H1 (cell line): Measurements from ENCODE around the gene WDR33. TPM values are rescaled to one million over a fixed set of nuclear protein-coding genes. Genes with fewer than 3 reads are reported as not detected.

Experiments
- CTCF ChIA-PET: fragments of 300-600 bp; sonication (Branson Sonifier 250); formaldehyde crosslinking; loops from one replicate; lab custom pipeline; 2021; ENCODE audit not compliant: partially characterized antibody; lab: Charles Lee
- POLR2A ChIA-PET: fragments of 300-600 bp; sonication (Branson Sonifier 250); formaldehyde crosslinking; loops from one replicate; lab custom pipeline; 2021; ENCODE audit warnings: inconsistent platforms; ENCODE audit not compliant: partially characterized antibody; lab: Charles Lee
- DNase-seq, 2 experiments: peaks; one replicate each; pipeline versions ENCODE4 v3.0.0 to v3.0.0-alpha.2; 2010 to 2022; ENCODE audit warnings: low spot score in 2 of 2, low read depth in 1 of 2, mixed read lengths in 1 of 2
- FAIRE-seq: peaks from 2 replicates; lab custom pipeline; 2011; peaks lifted over from hg19 to GRCh38; lab: Jason Lieb, UNC
- H2AFZ ChIP-seq: 2 replicates; pipeline ENCODE4 v1.8.1; 2012; ENCODE audit warnings: low read length, inconsistent platforms
- H2AK5ac ChIP-seq: 2 replicates; pipeline ENCODE4 v1.6.1; 2013; ENCODE audit warnings: low read depth, low read length
- H2BK120ac ChIP-seq: replicated peaks from 2 replicates; pipeline ENCODE3; 2013; ENCODE audit warnings: low read depth, low read length, inconsistent platforms
- H2BK12ac ChIP-seq: 2 replicates; pipeline ENCODE4 v1.6.1; 2013; ENCODE audit warnings: low read depth, low read length
- H2BK15ac ChIP-seq: 2 replicates; pipeline ENCODE4 v1.6.1; 2013; ENCODE audit warnings: low read length
- H2BK20ac ChIP-seq: 2 replicates; pipeline ENCODE4 v1.6.1; 2013; ENCODE audit warnings: low read length
- H2BK5ac ChIP-seq: 2 replicates; pipeline ENCODE4 v1.6.1; 2013; ENCODE audit warnings: low read depth, low read length
- H3K14ac ChIP-seq: 2 replicates; pipeline ENCODE4 v1.6.1; 2013; ENCODE audit warnings: inconsistent platforms; ENCODE audit not compliant: insufficient read length
- H3K18ac ChIP-seq: 2 replicates; pipeline ENCODE4 v1.6.1; 2013; ENCODE audit warnings: low read length; ENCODE audit errors: extremely low read depth
- H3K23ac ChIP-seq: 2 replicates; pipeline ENCODE4 v1.6.1; 2013; ENCODE audit warnings: inconsistent platforms; ENCODE audit not compliant: insufficient read length
- H3K23me2 ChIP-seq: 2 replicates; pipeline ENCODE4 v1.6.1; 2013; ENCODE audit warnings: low read depth, low read length
- H3K27ac ChIP-seq: 2 replicates; pipeline ENCODE4 v1.6.1; 2011; ENCODE audit warnings: low read depth, low read length, inconsistent platforms
- H3K27me3 ChIP-seq, 4 experiments: replicated peaks in 1 of 4; 1 replicate in 1 of 4; 2 replicates in 3 of 4; pipeline versions ENCODE4 v1.6.1 to v1.8.1; 2011 to 2013; ENCODE audit warnings: low read length in 3 of 4, mild to moderate bottlenecking in 3 of 4, inconsistent platforms in 2 of 4, mixed read lengths in 2 of 4, moderate library complexity in 1 of 4; ENCODE audit not compliant: control insufficient read depth in 3 of 4, insufficient read depth in 3 of 4; ENCODE audit errors: extremely low read depth in 1 of 4
- H3K36me3 ChIP-seq, 4 experiments: 2 replicates each; pipeline versions ENCODE4 v1.6.1 to v1.8.1; 2011 to 2013; ENCODE audit warnings: mild to moderate bottlenecking in 4 of 4, low read length in 3 of 4, moderate library complexity in 2 of 4, control low read depth in 1 of 4, inconsistent platforms in 1 of 4; ENCODE audit not compliant: insufficient read depth in 4 of 4, control insufficient read depth in 2 of 4
- H3K4ac ChIP-seq: replicated peaks from 2 replicates; pipeline ENCODE3; 2013; ENCODE audit warnings: low read length, low read depth, mixed read lengths, inconsistent platforms; ENCODE audit not compliant: insufficient read length
- H3K4me1 ChIP-seq, 4 experiments: replicated peaks in 1 of 4; 1 replicate in 1 of 4; 2 replicates in 3 of 4; pipeline versions ENCODE4 v1.6.1 to v1.8.1; 2011 to 2013; ENCODE audit warnings: low read length in 3 of 4, inconsistent platforms in 2 of 4, mixed read lengths in 1 of 4; ENCODE audit not compliant: insufficient read depth in 4 of 4, control insufficient read depth in 3 of 4
- H3K4me2 ChIP-seq, 2 experiments: 2 replicates each; pipeline versions ENCODE4 v1.6.1 to v1.8.1; 2011 to 2013; ENCODE audit warnings: low read depth in 2 of 2, low read length in 2 of 2, control low read depth in 1 of 2, inconsistent platforms in 1 of 2, mild to moderate bottlenecking in 1 of 2; ENCODE audit not compliant: insufficient read depth in 1 of 2
- H3K4me3 ChIP-seq, 4 experiments: fragments of 200-600, 300-600 bp in 1 of 4; sonication (generic), shearing (Covaris generic), sonication (Bioruptor Twin) in 1 of 4; 2 replicates each; pipeline versions ENCODE4 v1.5.1 to v1.8.1; 2011 to 2016; ENCODE audit warnings: low read length in 4 of 4, low read depth in 3 of 4, control low read depth in 2 of 4, inconsistent platforms in 2 of 4, mild to moderate bottlenecking in 2 of 4, mixed read lengths in 1 of 4, moderate library complexity in 1 of 4; ENCODE audit not compliant: insufficient read depth in 2 of 4; ENCODE audit errors: extremely low read depth in 1 of 4
- H3K56ac ChIP-seq: replicated peaks from 2 replicates; pipeline ENCODE3; 2013; ENCODE audit warnings: low read depth, mild to moderate bottlenecking, mixed read lengths, low read length, inconsistent platforms; ENCODE audit not compliant: insufficient read length
- H3K79me1 ChIP-seq: 2 replicates; pipeline ENCODE4 v1.6.1; 2013; ENCODE audit warnings: low read depth, low read length, control low read depth
- H3K79me2 ChIP-seq, 2 experiments: 2 replicates each; pipeline versions ENCODE4 v1.6.1 to v1.8.1; 2012 to 2013; ENCODE audit warnings: low read length in 2 of 2, mild to moderate bottlenecking in 2 of 2, inconsistent platforms in 1 of 2; ENCODE audit not compliant: insufficient read depth in 2 of 2, control insufficient read depth in 1 of 2
- H3K9ac ChIP-seq, 4 experiments: replicated peaks in 1 of 4; 1 replicate in 1 of 4; 2 replicates in 3 of 4; pipeline versions ENCODE4 v1.6.1 to v1.8.1; 2011 to 2013; ENCODE audit warnings: low read depth in 3 of 4, low read length in 3 of 4, control low read depth in 2 of 4, mild to moderate bottlenecking in 2 of 4, moderate library complexity in 2 of 4, inconsistent platforms in 1 of 4; ENCODE audit errors: extremely low read depth in 1 of 4
- H3K9me3 ChIP-seq, 2 experiments: 2 replicates each; pipeline versions ENCODE4 v1.6.1 to v1.8.1; 2012 to 2013; ENCODE audit warnings: mild to moderate bottlenecking in 2 of 2, moderate library complexity in 2 of 2, control low read depth in 1 of 2, inconsistent platforms in 1 of 2, low read depth in 1 of 2, low read length in 1 of 2, mixed read lengths in 1 of 2; ENCODE audit not compliant: insufficient read depth in 2 of 2
- H4K20me1 ChIP-seq, 2 experiments: replicated peaks in 1 of 2; 2 replicates each; pipeline versions ENCODE3 to v1.8.1; 2011 to 2013; ENCODE audit warnings: inconsistent platforms in 2 of 2, low read length in 2 of 2, mild to moderate bottlenecking in 1 of 2; ENCODE audit not compliant: insufficient read depth in 2 of 2, control insufficient read depth in 1 of 2
- H4K5ac ChIP-seq: 2 replicates; pipeline ENCODE4 v1.6.1; 2013; ENCODE audit warnings: low read length, low read depth, mixed read lengths, inconsistent platforms; ENCODE audit not compliant: insufficient read length
- H4K8ac ChIP-seq: 2 replicates; pipeline ENCODE4 v1.8.0; 2013; ENCODE audit warnings: mild to moderate bottlenecking, moderate library complexity, low read length, inconsistent platforms; ENCODE audit not compliant: insufficient read depth; ENCODE audit errors: extremely low read depth
- H4K91ac ChIP-seq: replicated peaks from 2 replicates; pipeline ENCODE3; 2013; ENCODE audit warnings: low read length, mixed read lengths, inconsistent platforms; ENCODE audit not compliant: insufficient read length
- CEBPB ChIP-seq: IDR thresholded peaks from 2 replicates; pipeline ENCODE4 v1.6.1; 2012; ENCODE audit warnings: low read depth, low read length
- CHD2 ChIP-seq: IDR thresholded peaks from 2 replicates; pipeline ENCODE4 v1.6.1; 2012; ENCODE audit warnings: low read length, improper control_type of control experiment
- CTBP2 ChIP-seq: IDR thresholded peaks from 2 replicates; pipeline ENCODE4 v1.7.0; 2011; ENCODE audit warnings: borderline replicate concordance, mild to moderate bottlenecking, moderate library complexity, mixed read lengths, low read length; ENCODE audit not compliant: insufficient read depth, insufficient read length
- KDM1A ChIP-seq: fragments of 200-600, 300-600 bp; sonication (generic); IDR thresholded peaks from 2 replicates; pipeline ENCODE4 v1.7.1; 2016; ENCODE audit warnings: mild to moderate bottlenecking, low read length, borderline replicate concordance
- MAFK ChIP-seq: IDR thresholded peaks from 2 replicates; pipeline ENCODE4 v1.6.1; 2012; ENCODE audit warnings: low read depth, mild to moderate bottlenecking, improper control_type of control experiment, low read length
- NANOG ChIP-seq: IDR thresholded peaks from 2 replicates; pipeline ENCODE4 v1.6.1; 2011; ENCODE audit warnings: low read length, low read depth, mild to moderate bottlenecking, inconsistent platforms; ENCODE audit not compliant: insufficient read depth, poor library complexity, severe bottlenecking
- NRF1 ChIP-seq: IDR thresholded peaks from 2 replicates; pipeline ENCODE4 v1.6.1; 2011; ENCODE audit warnings: mild to moderate bottlenecking, low read depth, low read length, improper control_type of control experiment
- RAD21 ChIP-seq, 2 experiments: IDR thresholded peaks in 1 of 2; conservative IDR thresholded peaks in 1 of 2; 2 replicates each; pipeline ENCODE4 v1.6.1; 2011; ENCODE audit warnings: low read depth in 2 of 2, low read length in 2 of 2, improper control_type of control experiment in 1 of 2, inconsistent platforms in 1 of 2, mild to moderate bottlenecking in 1 of 2, moderate library complexity in 1 of 2
- RFX5 ChIP-seq: IDR thresholded peaks from 2 replicates; pipeline ENCODE4 v1.6.1; 2011; ENCODE audit warnings: low read depth, low read length, improper control_type of control experiment, borderline replicate concordance
- RXRA ChIP-seq: IDR thresholded peaks from 2 replicates; pipeline ENCODE4 v1.6.1; 2011; ENCODE audit warnings: low read depth, mild to moderate bottlenecking, low read length, moderate library complexity; ENCODE audit not compliant: insufficient read depth
- TCF12 ChIP-seq: IDR thresholded peaks from 2 replicates; pipeline ENCODE4 v1.6.1; 2011; ENCODE audit warnings: low read depth, mild to moderate bottlenecking, low read length
- WGBS, 2 experiments: shearing (Covaris generic) in 1 of 2; methylation state at CpG; one replicate each; pipeline versions ENCODE4 v1.1.6 to v1.1.7; 2013 to 2015; ENCODE audit warnings: low lambda C conversion rate in 2 of 2, mixed read lengths in 2 of 2, inconsistent platforms in 1 of 2, low coverage in 1 of 2, missing lambda C conversion rate in 1 of 2; ENCODE audit not compliant: insufficient replicate concordance in 2 of 2, insufficient coverage in 1 of 2, insufficient read length in 1 of 2; ENCODE audit errors: extremely low coverage in 1 of 2, missing lambda C conversion rate in 1 of 2; 5-methylcytosine and 5-hydroxymethylcytosine counted together
- polyA plus RNA-seq, 7 experiments: library from polyadenylated mRNA; depleted of rRNA in 3 of 7; stranded (reverse) in 5 of 7; unstranded in 2 of 7; fragments of >200 nt in 5 of 7; fragments of 200-250 nt in 2 of 7; gene quantifications; 1 replicate in 5 of 7; 2 replicates in 1 of 7; 4 replicates in 1 of 7; pipeline versions ENCODE4 v1.2.1 to v1.2.3, GENCODE V29; 2011 to 2013; ENCODE audit warnings: missing spikeins in 2 of 7, mixed read lengths in 2 of 7
- total RNA-seq: library from RNA; stranded (reverse); fragmentation: NEBNext Ultra II Directional; extraction: Animal tissue kit (Norgen Biotek cat#: 25700); gene quantifications from 2 replicates; pipeline ENCODE4 v1.2.1, GENCODE V29; 2021
- TF ChIP-seq, protein P1 (sequence below): IDR thresholded peaks from 2 replicates; pipeline ENCODE4 v1.6.1; 2011; ENCODE audit warnings: low read length, improper control_type of control experiment

WDR33 gene
- total and polyA plus RNA-seq, 2 of the 8 experiments (the other 6 are each of a cell fraction or from before 2014, with no cell fraction given): 18.1 to 82.7 TPM

GRCh38 chr2:127740665-127741288 lies 70.2 kb downstream of the WDR33 start:
- Histone ChIP-seq H3K14ac (no peak overlapping the region), H3K4ac (no peak overlapping the region), H2BK20ac (no peak overlapping the region), H3K23me2 (no peaks in the 10 kb centered on the region), H4K8ac (no peak overlapping the region), H3K79me2 (no peaks in the 10 kb centered on the region), H2BK12ac (no peak overlapping the region), H4K5ac (no peak overlapping the region), H3K9ac (no peak overlapping the region), H3K18ac (no peak overlapping the region), H3K79me1 (no peaks in the 10 kb centered on the region), H2BK15ac (no peak overlapping the region), H2BK120ac (no peak overlapping the region), H3K4me2 (no peak overlapping the region), H3K23ac (no peak overlapping the region), H2AK5ac (no peak overlapping the region), H2BK5ac (no peak overlapping the region), H4K91ac (no peak overlapping the region), H3K36me3 (peaks cover 0 to 24% (median 5%) of the 10 kb centered on the region in 4 experiments; a peak in 4 of 8 replicates), H3K56ac (no peak overlapping the region), H3K4me3 (no peak overlapping the region), H4K20me1 (peaks cover 1 to 3% of the 10 kb centered on the region in 2 experiments), H3K4me1 (no peaks in the 10 kb centered on the region), H2AFZ (no peak overlapping the region), H3K9me3 (no peaks in the 10 kb centered on the region), H3K27me3 (no peaks in the 10 kb centered on the region), H3K27ac (no peak overlapping the region)
- 90% methylated on average over 3 of the region's 3 CpGs; no CpG with 5 or more reads in 1 of the 2 experiments for WGBS, 2 experiments
- FAIRE-seq (no peak), DNase-seq (no peak)
- CTCF ChIA-PET: no interaction called here
- POLR2A ChIA-PET: no interaction called here
- TF ChIP-seq CHD2: no peak
- TF ChIP-seq CEBPB: no peak
- TF ChIP-seq KDM1A: no peak
- no peak for TF ChIP-seq NRF1
- no peak for TF ChIP-seq RFX5
- TF ChIP-seq TCF12: no peak
- no peak for TF ChIP-seq RAD21 (IDR thresholded peaks at IDR 0.05 in 1 of 2, conservative IDR thresholded peaks at IDR 0.05 in 1 of 2; ENCODE audit: low read depth in 2 of 2, low read length in 2 of 2)
- no peak for TF ChIP-seq CTBP2
- no peak for TF ChIP-seq RXRA
- TF ChIP-seq MAFK: no peak
- TF ChIP-seq NANOG: no peak
- TF ChIP-seq, protein P1, sequence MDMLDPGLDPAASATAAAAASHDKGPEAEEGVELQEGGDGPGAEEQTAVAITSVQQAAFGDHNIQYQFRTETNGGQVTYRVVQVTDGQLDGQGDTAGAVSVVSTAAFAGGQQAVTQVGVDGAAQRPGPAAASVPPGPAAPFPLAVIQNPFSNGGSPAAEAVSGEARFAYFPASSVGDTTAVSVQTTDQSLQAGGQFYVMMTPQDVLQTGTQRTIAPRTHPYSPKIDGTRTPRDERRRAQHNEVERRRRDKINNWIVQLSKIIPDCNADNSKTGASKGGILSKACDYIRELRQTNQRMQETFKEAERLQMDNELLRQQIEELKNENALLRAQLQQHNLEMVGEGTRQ: no peak
